Measurements from ENCODE around the gene MNDA.

The MNDA gene

DNA sequence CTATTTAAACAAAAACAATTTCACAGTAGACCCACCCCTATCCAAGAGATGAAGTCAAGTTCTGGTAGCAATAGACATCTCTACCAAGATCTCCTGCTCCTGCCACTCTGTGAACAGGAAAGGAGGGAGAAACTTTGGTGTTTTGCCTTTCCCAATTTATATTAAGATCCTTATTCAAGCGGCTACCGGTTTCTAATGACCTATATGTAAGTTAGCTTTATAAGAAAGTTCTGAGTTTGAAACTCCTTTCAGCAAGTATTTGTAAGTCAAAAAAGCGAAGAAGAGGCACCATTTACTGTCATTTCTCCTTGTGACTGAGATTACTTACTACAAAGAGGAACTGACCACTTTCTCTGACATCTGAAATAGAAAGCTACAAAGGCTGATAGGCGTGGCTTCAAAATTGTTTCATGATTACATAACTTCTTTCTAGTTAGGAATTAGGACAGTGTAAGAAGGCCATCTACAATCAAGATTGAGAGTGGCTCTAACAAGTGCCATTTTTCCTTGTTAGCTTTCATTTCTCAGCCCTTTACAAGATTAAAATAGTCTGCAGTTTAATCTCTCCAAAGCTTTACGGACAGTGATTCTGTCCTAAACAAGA lies at the start of gene MNDA:
MNDA (plus strand) TSS at position 448 of the 604 bp plus-strand sequence. CDS start 10,803 bp downstream, outside the sequence.
- no peak for DNase-seq

DNA sequence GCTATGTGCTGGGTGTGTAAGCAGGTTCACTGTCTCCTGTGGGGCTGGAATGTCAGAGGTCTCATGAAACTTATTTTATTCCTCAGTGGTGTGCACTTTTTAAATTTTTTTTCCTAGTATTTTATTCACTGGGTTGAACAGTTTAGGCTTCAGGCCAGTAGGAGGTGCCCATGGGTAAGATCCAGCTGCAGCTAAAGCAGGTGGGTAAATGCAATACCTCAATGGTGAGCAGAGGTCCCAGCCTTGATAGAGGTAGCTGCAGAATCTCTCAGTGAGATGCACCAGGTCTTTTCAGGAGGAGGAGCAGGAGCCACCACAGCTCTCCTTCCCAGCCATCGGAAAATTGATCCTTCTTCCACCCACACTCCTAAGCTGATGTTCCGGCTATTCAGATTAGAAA lies 37.5 kb upstream of the MNDA start:
- DNase-seq: no peak

DNA sequence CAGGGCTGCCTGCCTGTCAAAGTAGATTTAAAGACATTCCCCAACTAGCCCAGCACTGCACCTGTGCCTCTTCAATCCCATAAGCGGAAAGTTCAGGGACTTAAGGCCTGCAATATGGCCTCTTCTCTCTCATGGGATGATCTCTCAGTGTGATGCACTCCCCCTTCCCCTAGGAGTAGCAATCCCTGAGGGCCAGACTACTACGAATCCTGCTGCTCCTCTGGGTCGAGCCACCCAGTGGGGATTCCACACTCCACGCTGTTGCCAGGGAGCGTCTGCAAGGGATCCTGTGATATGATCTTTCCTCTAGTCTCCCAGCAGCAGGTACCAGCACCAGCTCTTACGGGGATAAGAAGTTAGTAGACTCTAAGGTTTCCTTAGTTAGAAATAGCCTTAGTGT lies 36.9 kb upstream of the MNDA start:
- no peak for DNase-seq

DNA sequence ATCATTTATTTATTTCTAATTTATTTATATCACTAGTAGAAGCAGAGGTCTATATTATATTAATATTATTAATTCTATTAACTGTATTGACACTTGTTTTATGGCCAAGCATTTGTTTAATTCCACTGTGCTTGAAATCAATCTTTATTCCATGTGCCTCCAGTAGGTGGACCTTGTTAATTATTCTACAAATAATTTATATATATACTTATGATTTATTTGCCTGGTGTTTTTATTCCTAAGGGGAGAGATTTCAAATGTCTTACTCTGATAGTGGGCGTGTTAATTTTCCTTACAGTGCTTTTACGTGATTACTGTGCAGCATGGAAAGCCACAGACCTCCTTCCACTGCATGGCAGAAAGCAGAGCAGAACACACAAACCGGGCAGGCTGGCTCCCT lies 32.6 kb upstream of the MNDA start:
- DNase-seq: no peak

GRCh38 chr1:158799689-158800088 lies 31.5 kb upstream of the MNDA start:
- no peak for DNase-seq

DNA sequence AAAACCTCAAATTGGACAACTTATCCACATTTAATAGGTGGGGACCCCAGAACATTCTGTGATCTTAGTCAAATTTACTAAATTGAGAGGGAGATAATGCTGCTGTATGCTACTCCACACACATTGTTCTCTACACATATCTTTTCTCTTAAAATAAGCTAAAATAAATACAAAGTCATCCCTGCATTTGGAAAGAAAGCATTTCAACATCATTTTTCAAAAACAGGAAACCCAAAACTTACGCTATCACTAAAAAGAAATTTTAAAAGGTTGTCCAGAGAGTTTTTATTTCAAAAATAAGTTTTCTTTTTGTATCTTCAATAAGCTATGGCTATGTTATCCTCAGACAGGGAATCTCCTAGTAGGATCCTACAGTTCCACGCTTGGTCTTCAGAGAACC lies 30.6 kb upstream of the MNDA start:
- DNase-seq: no peak

DNA sequence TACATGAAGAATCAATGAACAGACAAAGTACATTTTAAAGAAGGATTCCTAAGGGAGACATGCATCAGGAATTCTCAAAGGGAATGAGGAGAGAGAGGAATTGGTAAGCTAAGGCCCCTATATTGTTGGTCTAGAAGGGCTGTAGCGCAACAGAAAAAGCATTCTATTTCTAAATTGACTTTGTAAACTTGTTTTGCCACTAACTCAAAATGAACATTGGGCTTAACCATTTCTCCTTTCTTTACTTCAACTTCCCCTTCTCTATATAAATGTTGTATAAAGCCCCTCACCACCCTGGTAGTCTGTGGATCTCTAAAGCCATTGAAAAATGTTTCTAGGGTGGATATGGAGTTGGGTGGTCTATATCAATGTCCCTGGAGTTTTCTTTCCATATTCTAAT lies 29.8 kb upstream of the MNDA start:
- no peak for DNase-seq

DNA sequence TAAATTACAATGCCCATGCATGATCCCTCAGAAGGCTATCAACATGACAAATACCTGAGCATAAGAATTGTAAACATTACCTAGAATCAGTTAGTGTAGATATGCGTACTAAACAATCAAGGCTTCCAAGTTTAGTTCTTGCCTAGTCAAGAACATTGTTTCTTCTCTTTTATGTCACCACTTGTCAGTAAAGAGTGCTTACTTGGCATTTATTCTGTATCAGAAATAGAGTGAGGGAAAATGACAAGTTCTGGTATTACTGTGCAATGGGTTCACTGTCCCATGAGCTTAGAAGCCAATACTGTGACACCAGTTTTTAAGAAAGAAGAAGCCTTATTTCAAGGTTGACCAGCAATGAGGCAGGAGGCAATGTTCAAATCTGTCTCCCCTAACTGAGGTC lies 27.5 kb upstream of the MNDA start:
- DNase-seq: no peak

DNA sequence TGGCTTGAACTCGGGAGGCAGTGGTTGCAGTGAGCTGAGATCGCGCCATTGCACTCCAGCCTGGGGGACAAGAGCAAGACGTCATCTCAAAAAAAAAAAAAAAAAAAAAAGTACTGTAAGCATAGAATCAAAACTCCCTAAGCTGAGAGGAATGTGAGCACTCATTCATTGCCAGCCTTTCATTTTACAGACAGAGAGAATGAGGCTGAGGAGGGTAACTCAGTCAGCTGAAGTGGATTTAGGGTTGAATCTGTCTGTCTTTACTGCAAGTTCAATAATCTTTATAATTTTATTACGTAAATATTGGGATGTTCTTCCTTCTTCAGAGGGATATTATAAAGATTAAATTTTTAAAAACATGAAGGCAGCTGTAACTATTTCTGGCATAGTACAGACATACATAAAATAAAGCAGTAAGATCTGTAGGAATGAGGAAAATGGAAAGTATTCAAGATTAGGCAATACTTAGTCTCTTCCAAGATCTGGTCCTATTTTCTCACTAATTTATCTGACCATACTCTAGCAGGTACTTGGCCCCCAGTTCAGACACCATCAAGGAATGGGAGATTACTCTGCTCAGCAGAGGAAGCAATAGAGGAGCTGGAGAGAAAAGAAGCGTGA lies 24.1 kb upstream of the MNDA start:
- no peak for DNase-seq

- DNase-seq: no peak
These were observed 21.9 kb upstream of the MNDA start for GRCh38 chr1:158809256-158809655.

- no peak for DNase-seq
These were observed 21.3 kb upstream of the MNDA start for GRCh38 chr1:158809862-158810261.

GRCh38 chr1:158810311-158810710 lies 20.8 kb upstream of the MNDA start:
- no peak for DNase-seq

DNA sequence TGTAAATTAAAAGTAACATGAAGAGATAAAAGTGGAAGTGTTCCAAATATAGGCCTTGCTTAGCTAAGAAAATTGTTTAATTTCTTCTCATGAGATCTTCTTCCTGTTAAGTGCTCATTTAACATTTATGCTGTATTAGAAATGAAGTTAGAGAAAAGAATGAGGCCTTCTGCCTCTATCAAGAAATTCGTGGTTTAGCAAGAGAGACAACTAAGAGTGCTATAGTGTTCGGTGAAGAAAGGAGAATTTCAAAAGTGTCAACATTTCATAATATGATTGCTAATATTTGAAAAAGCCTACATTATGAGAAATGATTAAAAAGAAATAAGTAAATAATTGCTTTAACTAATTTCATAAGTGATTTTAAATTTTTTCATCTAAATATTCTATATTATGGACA lies 18.8 kb upstream of the MNDA start:
- DNase-seq: no peak

DNA sequence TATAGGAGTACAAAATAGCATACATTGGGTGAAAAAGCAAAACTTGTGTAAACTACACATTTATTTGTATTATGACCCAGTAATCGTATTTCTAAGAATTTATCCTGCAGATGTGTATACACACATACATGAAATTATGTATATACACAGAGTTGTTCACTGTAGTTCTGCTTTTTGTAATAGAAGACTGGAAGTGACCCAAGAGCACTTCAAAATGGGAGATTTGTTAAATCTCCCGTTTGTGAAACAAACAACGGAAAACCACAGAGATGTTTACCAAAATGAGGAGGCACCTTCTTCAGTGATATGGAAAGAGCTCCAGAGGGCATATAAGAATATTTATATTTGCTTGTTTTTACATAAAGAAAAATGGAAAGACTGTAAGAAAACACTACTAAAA lies 18.0 kb upstream of the MNDA start:
- no peak for DNase-seq

DNA sequence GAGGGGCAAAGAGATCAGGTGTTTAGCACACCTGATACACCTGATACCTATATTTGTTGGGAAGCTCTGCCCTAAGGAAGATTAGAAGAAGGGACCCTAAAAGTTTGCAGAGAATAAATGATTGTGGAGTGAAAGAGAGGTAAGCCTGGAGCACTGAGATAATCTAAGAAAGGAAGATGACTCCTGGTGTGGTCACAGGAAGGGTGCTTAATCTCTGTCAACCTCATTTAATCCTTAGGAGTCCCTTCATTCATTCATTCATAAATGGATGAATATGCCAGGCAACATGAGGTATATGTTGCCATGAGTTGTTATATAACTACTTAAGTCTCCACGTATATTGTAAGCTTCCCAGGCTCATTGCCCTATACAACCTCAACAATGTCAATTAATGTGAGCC lies 16.2 kb upstream of the MNDA start:
- no peak for DNase-seq

DNA sequence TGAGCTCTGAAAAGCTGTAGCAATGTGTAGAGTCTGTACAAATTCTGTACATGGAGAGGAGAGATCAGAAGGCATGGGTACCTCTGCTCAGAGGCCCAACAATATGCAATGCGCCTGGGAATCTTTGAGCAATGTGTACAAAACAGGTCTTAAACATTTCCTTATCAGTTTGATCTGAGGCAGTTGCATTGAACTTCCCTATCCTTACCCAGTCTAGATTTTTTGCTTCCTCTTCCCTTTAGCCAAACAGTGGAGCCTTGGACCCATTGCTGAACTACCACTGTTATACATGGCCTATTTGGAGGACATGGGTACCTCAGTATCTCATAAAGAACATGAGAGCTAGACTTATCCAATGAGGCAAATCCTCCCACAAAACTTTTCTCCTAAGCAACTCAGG lies 12.6 kb upstream of the MNDA start:
- DNase-seq: no peak

GRCh38 chr1:158818975-158819431 lies 12.1 kb upstream of the MNDA start:
- no peak for DNase-seq

- DNase-seq: no peak
These were observed 11.4 kb upstream of the MNDA start for GRCh38 chr1:158819461-158820443.

DNA sequence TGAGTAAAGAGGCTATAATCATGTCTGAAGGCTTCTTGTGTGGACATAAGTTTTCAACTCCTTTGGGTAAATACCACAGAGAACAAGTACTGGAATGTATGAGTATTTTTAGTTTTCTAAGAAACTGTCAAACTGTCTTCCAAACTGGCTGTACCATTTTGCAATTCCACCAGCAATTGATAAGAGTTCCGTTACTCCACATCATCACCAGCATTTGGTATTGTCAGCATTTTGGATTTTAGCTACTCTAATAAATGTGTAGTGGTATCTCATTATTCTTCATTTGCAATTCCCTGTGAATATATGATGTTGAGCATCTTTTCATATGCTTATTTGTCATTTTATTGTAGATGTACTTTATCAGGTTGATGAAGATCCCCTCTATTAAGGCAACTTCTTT lies 9.4 kb upstream of the MNDA start:
- DNase-seq: no peak

- DNase-seq: no peak
These were observed 975 bp upstream of the MNDA start for GRCh38 chr1:158830074-158830677.

GRCh38 chr1:158833264-158833663 lies 2.1 kb downstream of the MNDA start:
- no peak for DNase-seq

GRCh38 chr1:158836038-158836437 lies 4.9 kb downstream of the MNDA start:
- DNase-seq: no peak

DNA sequence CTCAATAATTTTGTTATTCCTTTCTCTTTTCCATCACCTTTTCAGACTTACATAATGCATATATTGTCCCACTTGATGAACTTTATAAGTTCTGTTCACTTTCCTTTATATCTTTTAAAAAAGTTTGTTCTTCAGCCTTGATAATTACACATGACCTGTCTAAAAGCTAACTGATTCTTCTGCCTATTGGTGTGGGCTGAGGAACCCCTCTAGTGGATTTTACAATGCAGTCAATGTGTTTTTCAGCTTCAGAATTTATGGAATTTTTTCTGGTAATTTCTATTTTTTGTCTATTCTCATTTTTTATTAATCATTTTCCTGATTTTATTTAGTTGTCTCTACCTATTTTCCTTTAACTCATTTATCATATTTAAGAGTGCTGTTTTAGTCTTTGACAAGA lies 7.5 kb downstream of the MNDA start:
- DNase-seq: no peak
